H1 (cell line): ENCODE data around the gene DNAJC11. TPM values are rescaled to one million over a fixed set of nuclear protein-coding genes. Genes with fewer than 3 reads are reported as not detected.

Source experiments
- CTCF ChIA-PET: fragments of 300-600 bp; sonication (Branson Sonifier 250); formaldehyde crosslinking; loops from one replicate; lab custom pipeline; 2021; ENCODE audit not compliant: partially characterized antibody; lab: Charles Lee
- POLR2A ChIA-PET: fragments of 300-600 bp; sonication (Branson Sonifier 250); formaldehyde crosslinking; loops from one replicate; lab custom pipeline; 2021; ENCODE audit warnings: inconsistent platforms; ENCODE audit not compliant: partially characterized antibody; lab: Charles Lee
- DNase-seq, 2 experiments: peaks; one replicate each; pipeline versions ENCODE4 v3.0.0 to v3.0.0-alpha.2; 2010 to 2022; ENCODE audit warnings: low spot score in 2 of 2, low read depth in 1 of 2, mixed read lengths in 1 of 2
- FAIRE-seq: peaks from 2 replicates; lab custom pipeline; 2011; peaks lifted over from hg19 to GRCh38; lab: Jason Lieb, UNC
- H2AFZ ChIP-seq: 2 replicates; pipeline ENCODE4 v1.8.1; 2012; ENCODE audit warnings: low read length, inconsistent platforms
- H2AK5ac ChIP-seq: 2 replicates; pipeline ENCODE4 v1.6.1; 2013; ENCODE audit warnings: low read depth, low read length
- H2BK120ac ChIP-seq: replicated peaks from 2 replicates; pipeline ENCODE3; 2013; ENCODE audit warnings: low read depth, low read length, inconsistent platforms
- H2BK12ac ChIP-seq: 2 replicates; pipeline ENCODE4 v1.6.1; 2013; ENCODE audit warnings: low read depth, low read length
- H2BK15ac ChIP-seq: 2 replicates; pipeline ENCODE4 v1.6.1; 2013; ENCODE audit warnings: low read length
- H2BK20ac ChIP-seq: 2 replicates; pipeline ENCODE4 v1.6.1; 2013; ENCODE audit warnings: low read length
- H2BK5ac ChIP-seq: 2 replicates; pipeline ENCODE4 v1.6.1; 2013; ENCODE audit warnings: low read depth, low read length
- H3K14ac ChIP-seq: 2 replicates; pipeline ENCODE4 v1.6.1; 2013; ENCODE audit warnings: inconsistent platforms; ENCODE audit not compliant: insufficient read length
- H3K18ac ChIP-seq: 2 replicates; pipeline ENCODE4 v1.6.1; 2013; ENCODE audit warnings: low read length; ENCODE audit errors: extremely low read depth
- H3K23ac ChIP-seq: 2 replicates; pipeline ENCODE4 v1.6.1; 2013; ENCODE audit warnings: inconsistent platforms; ENCODE audit not compliant: insufficient read length
- H3K23me2 ChIP-seq: 2 replicates; pipeline ENCODE4 v1.6.1; 2013; ENCODE audit warnings: low read depth, low read length
- H3K27ac ChIP-seq: 2 replicates; pipeline ENCODE4 v1.6.1; 2011; ENCODE audit warnings: low read depth, low read length, inconsistent platforms
- H3K27me3 ChIP-seq, 4 experiments: replicated peaks in 1 of 4; 1 replicate in 1 of 4; 2 replicates in 3 of 4; pipeline versions ENCODE4 v1.6.1 to v1.8.1; 2011 to 2013; ENCODE audit warnings: low read length in 3 of 4, mild to moderate bottlenecking in 3 of 4, inconsistent platforms in 2 of 4, mixed read lengths in 2 of 4, moderate library complexity in 1 of 4; ENCODE audit not compliant: control insufficient read depth in 3 of 4, insufficient read depth in 3 of 4; ENCODE audit errors: extremely low read depth in 1 of 4
- H3K36me3 ChIP-seq, 4 experiments: 2 replicates each; pipeline versions ENCODE4 v1.6.1 to v1.8.1; 2011 to 2013; ENCODE audit warnings: mild to moderate bottlenecking in 4 of 4, low read length in 3 of 4, moderate library complexity in 2 of 4, control low read depth in 1 of 4, inconsistent platforms in 1 of 4; ENCODE audit not compliant: insufficient read depth in 4 of 4, control insufficient read depth in 2 of 4
- H3K4ac ChIP-seq: replicated peaks from 2 replicates; pipeline ENCODE3; 2013; ENCODE audit warnings: low read length, low read depth, mixed read lengths, inconsistent platforms; ENCODE audit not compliant: insufficient read length
- H3K4me1 ChIP-seq, 4 experiments: replicated peaks in 1 of 4; 1 replicate in 1 of 4; 2 replicates in 3 of 4; pipeline versions ENCODE4 v1.6.1 to v1.8.1; 2011 to 2013; ENCODE audit warnings: low read length in 3 of 4, inconsistent platforms in 2 of 4, mixed read lengths in 1 of 4; ENCODE audit not compliant: insufficient read depth in 4 of 4, control insufficient read depth in 3 of 4
- H3K4me2 ChIP-seq, 2 experiments: 2 replicates each; pipeline versions ENCODE4 v1.6.1 to v1.8.1; 2011 to 2013; ENCODE audit warnings: low read depth in 2 of 2, low read length in 2 of 2, control low read depth in 1 of 2, inconsistent platforms in 1 of 2, mild to moderate bottlenecking in 1 of 2; ENCODE audit not compliant: insufficient read depth in 1 of 2
- H3K4me3 ChIP-seq, 4 experiments: fragments of 200-600, 300-600 bp in 1 of 4; sonication (generic), shearing (Covaris generic), sonication (Bioruptor Twin) in 1 of 4; 2 replicates each; pipeline versions ENCODE4 v1.5.1 to v1.8.1; 2011 to 2016; ENCODE audit warnings: low read length in 4 of 4, low read depth in 3 of 4, control low read depth in 2 of 4, inconsistent platforms in 2 of 4, mild to moderate bottlenecking in 2 of 4, mixed read lengths in 1 of 4, moderate library complexity in 1 of 4; ENCODE audit not compliant: insufficient read depth in 2 of 4; ENCODE audit errors: extremely low read depth in 1 of 4
- H3K56ac ChIP-seq: replicated peaks from 2 replicates; pipeline ENCODE3; 2013; ENCODE audit warnings: low read depth, mild to moderate bottlenecking, mixed read lengths, low read length, inconsistent platforms; ENCODE audit not compliant: insufficient read length
- H3K79me1 ChIP-seq: 2 replicates; pipeline ENCODE4 v1.6.1; 2013; ENCODE audit warnings: low read depth, low read length, control low read depth
- H3K79me2 ChIP-seq, 2 experiments: 2 replicates each; pipeline versions ENCODE4 v1.6.1 to v1.8.1; 2012 to 2013; ENCODE audit warnings: low read length in 2 of 2, mild to moderate bottlenecking in 2 of 2, inconsistent platforms in 1 of 2; ENCODE audit not compliant: insufficient read depth in 2 of 2, control insufficient read depth in 1 of 2
- H3K9ac ChIP-seq, 4 experiments: replicated peaks in 1 of 4; 1 replicate in 1 of 4; 2 replicates in 3 of 4; pipeline versions ENCODE4 v1.6.1 to v1.8.1; 2011 to 2013; ENCODE audit warnings: low read depth in 3 of 4, low read length in 3 of 4, control low read depth in 2 of 4, mild to moderate bottlenecking in 2 of 4, moderate library complexity in 2 of 4, inconsistent platforms in 1 of 4; ENCODE audit errors: extremely low read depth in 1 of 4
- H3K9me3 ChIP-seq, 2 experiments: 2 replicates each; pipeline versions ENCODE4 v1.6.1 to v1.8.1; 2012 to 2013; ENCODE audit warnings: mild to moderate bottlenecking in 2 of 2, moderate library complexity in 2 of 2, control low read depth in 1 of 2, inconsistent platforms in 1 of 2, low read depth in 1 of 2, low read length in 1 of 2, mixed read lengths in 1 of 2; ENCODE audit not compliant: insufficient read depth in 2 of 2
- H4K20me1 ChIP-seq, 2 experiments: replicated peaks in 1 of 2; 2 replicates each; pipeline versions ENCODE3 to v1.8.1; 2011 to 2013; ENCODE audit warnings: inconsistent platforms in 2 of 2, low read length in 2 of 2, mild to moderate bottlenecking in 1 of 2; ENCODE audit not compliant: insufficient read depth in 2 of 2, control insufficient read depth in 1 of 2
- H4K5ac ChIP-seq: 2 replicates; pipeline ENCODE4 v1.6.1; 2013; ENCODE audit warnings: low read length, low read depth, mixed read lengths, inconsistent platforms; ENCODE audit not compliant: insufficient read length
- H4K8ac ChIP-seq: 2 replicates; pipeline ENCODE4 v1.8.0; 2013; ENCODE audit warnings: mild to moderate bottlenecking, moderate library complexity, low read length, inconsistent platforms; ENCODE audit not compliant: insufficient read depth; ENCODE audit errors: extremely low read depth
- H4K91ac ChIP-seq: replicated peaks from 2 replicates; pipeline ENCODE3; 2013; ENCODE audit warnings: low read length, mixed read lengths, inconsistent platforms; ENCODE audit not compliant: insufficient read length
- BACH1 ChIP-seq: IDR thresholded peaks from 2 replicates; pipeline ENCODE4 v1.6.1; 2012; ENCODE audit warnings: low read length, improper control_type of control experiment
- CBX8 ChIP-seq: fragments of 300-800, 300-1000 bp; sonication (generic); IDR thresholded peaks from 2 replicates; pipeline ENCODE4 v1.7.1; 2016; ENCODE audit warnings: low read depth, low read length, borderline replicate concordance
- CEBPB ChIP-seq: IDR thresholded peaks from 2 replicates; pipeline ENCODE4 v1.6.1; 2012; ENCODE audit warnings: low read depth, low read length
- HDAC2 ChIP-seq, 2 experiments: fragments of 300-600 bp in 1 of 2; sonication (generic) in 1 of 2; IDR thresholded peaks; 2 replicates each; pipeline ENCODE4 v1.6.1; 2011 to 2012; ENCODE audit warnings: low read depth in 2 of 2, low read length in 2 of 2, mild to moderate bottlenecking in 2 of 2, moderate library complexity in 2 of 2, borderline replicate concordance in 1 of 2, inconsistent platforms in 1 of 2
- RBBP5 ChIP-seq: IDR thresholded peaks from 2 replicates; pipeline ENCODE4 v1.7.1; 2012; ENCODE audit warnings: low read depth, mild to moderate bottlenecking, inconsistent platforms, low read length, moderate library complexity, borderline replicate concordance
- RNF2 ChIP-seq: fragments of 200-900, 300-1000 bp; sonication (generic); IDR thresholded peaks from 2 replicates; pipeline ENCODE4 v1.7.1; 2016; ENCODE audit warnings: borderline replicate concordance, low read depth, mild to moderate bottlenecking, antibody characterized with exemption, low read length; ENCODE audit not compliant: poor library complexity, severe bottlenecking; ENCODE audit errors: missing control alignments
- SIX5 ChIP-seq: IDR thresholded peaks from 2 replicates; pipeline ENCODE4 v1.6.1; 2011; ENCODE audit warnings: mild to moderate bottlenecking, low read depth, low read length
- TAF7 ChIP-seq: optimal IDR thresholded peaks from 2 replicates; pipeline ENCODE3; 2011; ENCODE audit warnings: low read depth, mild to moderate bottlenecking, inconsistent platforms, low read length, moderate library complexity, borderline replicate concordance
- TBP ChIP-seq: IDR thresholded peaks from 2 replicates; pipeline ENCODE4 v1.6.1; 2011; ENCODE audit warnings: low read depth, low read length, improper control_type of control experiment
- WGBS, 2 experiments: shearing (Covaris generic) in 1 of 2; methylation state at CpG; one replicate each; pipeline versions ENCODE4 v1.1.6 to v1.1.7; 2013 to 2015; ENCODE audit warnings: low lambda C conversion rate in 2 of 2, mixed read lengths in 2 of 2, inconsistent platforms in 1 of 2, low coverage in 1 of 2, missing lambda C conversion rate in 1 of 2; ENCODE audit not compliant: insufficient replicate concordance in 2 of 2, insufficient coverage in 1 of 2, insufficient read length in 1 of 2; ENCODE audit errors: extremely low coverage in 1 of 2, missing lambda C conversion rate in 1 of 2; 5-methylcytosine and 5-hydroxymethylcytosine counted together
- polyA plus RNA-seq, 7 experiments: library from polyadenylated mRNA; depleted of rRNA in 3 of 7; stranded (reverse) in 5 of 7; unstranded in 2 of 7; fragments of >200 nt in 5 of 7; fragments of 200-250 nt in 2 of 7; gene quantifications; 1 replicate in 5 of 7; 2 replicates in 1 of 7; 4 replicates in 1 of 7; pipeline versions ENCODE4 v1.2.1 to v1.2.3, GENCODE V29; 2011 to 2013; ENCODE audit warnings: missing spikeins in 2 of 7, mixed read lengths in 2 of 7
- total RNA-seq: library from RNA; stranded (reverse); fragmentation: NEBNext Ultra II Directional; extraction: Animal tissue kit (Norgen Biotek cat#: 25700); gene quantifications from 2 replicates; pipeline ENCODE4 v1.2.1, GENCODE V29; 2021
- TF ChIP-seq, protein P1 (sequence below): IDR thresholded peaks from 2 replicates; pipeline ENCODE4 v1.6.1; 2011; ENCODE audit warnings: low read length, improper control_type of control experiment

The DNAJC11 gene
- total and polyA plus RNA-seq, 2 of the 8 experiments (the other 6 are each of a cell fraction or from before 2014, with no cell fraction given) = 43.9 to 90.9 TPM

DNA sequence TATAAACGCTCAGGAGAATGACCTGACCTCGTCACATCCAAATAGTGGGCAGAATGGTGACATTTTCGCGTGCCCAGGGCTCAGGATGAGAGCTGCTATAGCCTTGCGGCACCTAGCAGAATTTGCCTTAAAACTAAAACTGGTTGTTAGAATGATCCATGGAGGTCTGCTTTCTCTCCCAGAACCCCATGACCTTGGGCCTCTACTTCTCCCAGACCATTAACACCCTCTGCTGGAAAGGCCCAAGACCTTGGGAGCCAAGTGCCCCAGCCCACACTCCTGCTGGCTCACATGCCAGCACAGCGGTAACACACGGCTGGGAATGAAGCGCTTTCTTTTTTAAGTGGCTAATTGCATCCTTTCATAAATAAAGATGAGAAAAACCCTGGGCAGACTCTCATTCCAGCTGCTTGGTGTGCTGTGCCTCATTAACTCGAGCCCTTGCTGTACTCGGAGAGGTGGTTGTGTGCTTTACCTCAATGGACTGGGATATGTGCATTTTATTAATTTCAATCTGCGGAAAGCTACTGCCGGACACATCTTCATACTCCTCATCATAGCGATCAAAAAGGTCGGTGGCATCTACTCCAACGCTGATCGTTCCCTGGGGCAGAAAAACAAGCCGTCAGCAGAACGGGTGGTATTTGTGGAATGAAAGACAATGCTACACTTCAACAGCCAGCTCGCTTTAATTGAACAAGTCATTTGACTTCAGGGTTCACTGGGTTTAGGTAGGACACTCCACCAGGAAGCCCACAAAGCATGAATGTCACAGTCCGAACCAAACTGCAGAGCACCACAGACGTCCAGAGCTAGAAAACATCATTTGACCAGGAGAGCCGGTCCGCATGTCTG lies 48.0 kb downstream of the DNAJC11 start:
- no peaks in the 10 kb centered on the region for H3K4me1 ChIP-seq
- no peak overlapping the region for H3K27ac ChIP-seq
- H3K9ac ChIP-seq = no peak overlapping the region
- H3K36me3 ChIP-seq = peaks cover 18 to 36% (median 23%) of the 10 kb centered on the region in 4 experiments
- ChIA-PET CTCF (interaction anchor here (1.2 to 4.4 kb wide), 5 partner anchors 8 to 130 kb away, joined by 3 to 24 read pairs (median 5); no protein-coding TSS in a partner anchor), POLR2A (interaction anchor here (0.9 to 2.9 kb wide), 5 partner anchors 9 to 29 kb away, joined by 3 to 7 read pairs (median 3); partner anchors contain the start of gene THAP3)
- H3K79me1 ChIP-seq = no peaks in the 10 kb centered on the region; the same call in 1 of the 2 replicates
- no peak overlapping the region for H3K14ac ChIP-seq
- no peak for DNase-seq
- no peak overlapping the region for H3K23ac ChIP-seq
- peaks cover 0 to 3% of the 10 kb centered on the region in 2 experiments for H4K20me1 ChIP-seq
- no peak overlapping the region for H2BK12ac ChIP-seq
- no peaks in the 10 kb centered on the region for H3K9me3 ChIP-seq
- no peak overlapping the region for H2AK5ac ChIP-seq
- H3K18ac ChIP-seq = no peak overlapping the region
- H4K91ac ChIP-seq = no peak overlapping the region
- no peak for FAIRE-seq
- no peaks in the 10 kb centered on the region for H3K27me3 ChIP-seq
- H2BK15ac ChIP-seq = no peak overlapping the region
- 90% methylated on average over 23 of the region's 23 CpGs; no CpG with 5 or more reads in 1 of the 2 experiments for WGBS, 2 experiments
- H3K79me2 ChIP-seq = no peaks in the 10 kb centered on the region
- H2BK120ac ChIP-seq = no peak overlapping the region
- no peaks in the 10 kb centered on the region for H3K23me2 ChIP-seq
- H2BK20ac ChIP-seq = no peak overlapping the region
- no peak overlapping the region for H3K4me3 ChIP-seq
- no peak overlapping the region for H4K5ac ChIP-seq
- no peak overlapping the region for H3K56ac ChIP-seq
- H2AFZ ChIP-seq = no peak overlapping the region
- no peak overlapping the region for H4K8ac ChIP-seq
- H2BK5ac ChIP-seq = no peak overlapping the region
- H3K4me2 ChIP-seq = no peak overlapping the region
- H3K4ac ChIP-seq = no peak overlapping the region
- TF ChIP-seq RBBP5 = no peak
- no peak for TF ChIP-seq BACH1
- no peak for TF ChIP-seq SIX5
- no peak for TF ChIP-seq CEBPB
- no peak for TF ChIP-seq CBX8
- no peak for TF ChIP-seq HDAC2 (IDR thresholded peaks at IDR 0.05; ENCODE audit: borderline replicate concordance in 1 of 2, low read depth in 2 of 2, low read length in 2 of 2)
- TF ChIP-seq TBP = no peak
- TF ChIP-seq, protein P1, sequence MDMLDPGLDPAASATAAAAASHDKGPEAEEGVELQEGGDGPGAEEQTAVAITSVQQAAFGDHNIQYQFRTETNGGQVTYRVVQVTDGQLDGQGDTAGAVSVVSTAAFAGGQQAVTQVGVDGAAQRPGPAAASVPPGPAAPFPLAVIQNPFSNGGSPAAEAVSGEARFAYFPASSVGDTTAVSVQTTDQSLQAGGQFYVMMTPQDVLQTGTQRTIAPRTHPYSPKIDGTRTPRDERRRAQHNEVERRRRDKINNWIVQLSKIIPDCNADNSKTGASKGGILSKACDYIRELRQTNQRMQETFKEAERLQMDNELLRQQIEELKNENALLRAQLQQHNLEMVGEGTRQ = no peak
- no peak for TF ChIP-seq RNF2
- no peak for TF ChIP-seq TAF7
